KOPT-K1 (cell line): ENCODE measurements around the gene HDGFL2.

Experiments
- H3K27ac ChIP-seq: fragments of 200-600 bp; sonication (generic); 2 replicates; pipeline ENCODE4 v1.5.1; 2016; ENCODE audit warnings: antibody characterized with exemption, mild to moderate bottlenecking, low read depth, low read length; ENCODE audit not compliant: poor library complexity, severe bottlenecking
- H3K36me3 ChIP-seq: fragments of 200-600 bp; sonication (generic); 2 replicates; pipeline ENCODE4 v1.5.1; 2017; ENCODE audit warnings: antibody characterized with exemption, mild to moderate bottlenecking, low read length, moderate library complexity; ENCODE audit not compliant: insufficient read depth
- H3K9me3 ChIP-seq: fragments of 200-600 bp; sonication (generic); 2 replicates; pipeline ENCODE4 v1.5.1; 2017; ENCODE audit warnings: antibody characterized with exemption, low read length, mild to moderate bottlenecking; ENCODE audit not compliant: insufficient read depth, poor library complexity, severe bottlenecking

The HDGFL2 gene

DNA sequence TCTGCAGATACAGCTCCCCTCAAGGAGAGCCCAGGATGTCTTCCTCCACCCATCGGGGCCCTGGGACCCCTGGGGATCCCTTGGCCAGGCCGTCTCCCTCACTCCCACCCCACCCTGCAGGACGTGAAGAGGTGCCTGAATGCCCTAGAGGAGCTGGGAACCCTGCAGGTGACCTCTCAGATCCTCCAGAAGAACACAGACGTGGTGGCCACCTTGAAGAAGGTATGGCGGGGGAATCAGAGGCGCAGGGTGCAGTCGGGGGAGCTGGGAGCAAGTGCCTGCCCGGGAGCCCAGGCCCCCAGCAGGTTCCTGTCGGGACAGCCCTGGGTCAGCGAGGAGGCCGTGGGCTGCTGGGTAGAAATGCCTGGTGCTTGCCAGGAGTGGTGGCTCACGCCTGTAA lies 26.6 kb downstream of the HDGFL2 start:
- Histone ChIP-seq H3K36me3 (peaks cover 92% of the 10 kb centered on the region), H3K27ac (no peak overlapping the region), H3K9me3 (no peaks in the 10 kb centered on the region)

DNA sequence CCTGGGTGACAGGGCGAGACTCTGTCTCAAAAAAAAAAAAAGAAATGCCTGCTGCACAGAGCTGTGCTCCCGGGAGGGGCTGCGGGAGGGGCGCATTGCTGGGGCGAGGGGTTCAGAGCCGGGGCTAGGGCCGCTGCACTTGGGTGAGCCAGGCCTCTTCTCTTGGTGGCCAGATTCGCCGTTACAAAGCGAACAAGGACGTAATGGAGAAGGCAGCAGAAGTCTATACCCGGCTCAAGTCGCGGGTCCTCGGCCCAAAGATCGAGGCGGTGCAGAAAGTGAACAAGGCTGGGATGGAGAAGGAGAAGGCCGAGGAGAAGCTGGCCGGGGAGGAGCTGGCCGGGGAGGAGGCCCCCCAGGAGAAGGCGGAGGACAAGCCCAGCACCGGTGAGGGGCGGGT lies 27.2 kb downstream of the HDGFL2 start:
- peaks cover 86% of the 10 kb centered on the region for H3K36me3 ChIP-seq
- H3K27ac ChIP-seq = no peak overlapping the region
- H3K9me3 ChIP-seq = no peaks in the 10 kb centered on the region

GRCh38 chr19:4499855-4500254 lies 27.8 kb downstream of the HDGFL2 start:
- peaks cover 86% of the 10 kb centered on the region for H3K36me3 ChIP-seq
- H3K27ac ChIP-seq = no peak overlapping the region
- no peaks in the 10 kb centered on the region for H3K9me3 ChIP-seq

DNA sequence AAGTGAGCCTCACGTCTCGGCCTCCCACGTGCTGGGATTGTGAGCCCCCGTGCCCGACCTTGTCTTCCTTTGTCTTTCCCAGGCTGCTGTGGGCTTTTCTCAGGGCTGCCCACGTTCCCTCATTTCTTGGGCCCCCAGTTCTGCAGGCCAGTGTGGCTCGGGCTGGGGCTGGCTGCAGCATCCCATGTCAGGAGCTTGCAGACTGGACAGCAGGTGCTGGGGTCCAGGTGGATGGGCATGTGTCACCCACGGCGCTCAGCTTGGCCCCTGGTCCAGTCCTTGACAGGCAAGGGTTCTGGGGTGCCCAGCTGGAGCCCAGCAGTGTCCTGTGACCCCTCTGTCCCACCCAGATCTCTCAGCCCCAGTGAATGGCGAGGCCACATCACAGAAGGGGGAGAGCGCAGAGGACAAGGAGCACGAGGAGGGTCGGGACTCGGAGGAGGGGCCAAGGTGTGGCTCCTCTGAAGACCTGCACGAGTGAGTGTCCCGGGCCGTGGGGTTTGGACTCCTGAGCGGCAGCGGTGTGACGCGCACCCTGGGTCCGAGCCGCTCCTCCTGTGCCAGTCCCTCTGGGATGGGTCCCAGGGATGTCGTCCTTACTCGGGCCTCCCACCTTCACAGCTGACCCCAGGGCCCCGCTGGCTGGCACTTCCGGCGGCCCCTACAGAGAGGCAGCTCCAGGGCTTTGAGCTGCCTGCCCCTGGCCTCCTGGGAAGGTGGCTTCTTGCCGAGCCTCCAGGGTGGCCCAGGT lies 28.9 kb downstream of the HDGFL2 start:
- no peak overlapping the region for H3K27ac ChIP-seq
- H3K9me3 ChIP-seq = no peaks in the 10 kb centered on the region
- H3K36me3 ChIP-seq = peaks cover 87% of the 10 kb centered on the region

- Histone ChIP-seq H3K9me3 (no peaks in the 10 kb centered on the region), H3K36me3 (peaks cover 87% of the 10 kb centered on the region), H3K27ac (no peak overlapping the region)
These were observed 29.6 kb downstream of the HDGFL2 start for GRCh38 chr19:4501691-4502090.

DNA sequence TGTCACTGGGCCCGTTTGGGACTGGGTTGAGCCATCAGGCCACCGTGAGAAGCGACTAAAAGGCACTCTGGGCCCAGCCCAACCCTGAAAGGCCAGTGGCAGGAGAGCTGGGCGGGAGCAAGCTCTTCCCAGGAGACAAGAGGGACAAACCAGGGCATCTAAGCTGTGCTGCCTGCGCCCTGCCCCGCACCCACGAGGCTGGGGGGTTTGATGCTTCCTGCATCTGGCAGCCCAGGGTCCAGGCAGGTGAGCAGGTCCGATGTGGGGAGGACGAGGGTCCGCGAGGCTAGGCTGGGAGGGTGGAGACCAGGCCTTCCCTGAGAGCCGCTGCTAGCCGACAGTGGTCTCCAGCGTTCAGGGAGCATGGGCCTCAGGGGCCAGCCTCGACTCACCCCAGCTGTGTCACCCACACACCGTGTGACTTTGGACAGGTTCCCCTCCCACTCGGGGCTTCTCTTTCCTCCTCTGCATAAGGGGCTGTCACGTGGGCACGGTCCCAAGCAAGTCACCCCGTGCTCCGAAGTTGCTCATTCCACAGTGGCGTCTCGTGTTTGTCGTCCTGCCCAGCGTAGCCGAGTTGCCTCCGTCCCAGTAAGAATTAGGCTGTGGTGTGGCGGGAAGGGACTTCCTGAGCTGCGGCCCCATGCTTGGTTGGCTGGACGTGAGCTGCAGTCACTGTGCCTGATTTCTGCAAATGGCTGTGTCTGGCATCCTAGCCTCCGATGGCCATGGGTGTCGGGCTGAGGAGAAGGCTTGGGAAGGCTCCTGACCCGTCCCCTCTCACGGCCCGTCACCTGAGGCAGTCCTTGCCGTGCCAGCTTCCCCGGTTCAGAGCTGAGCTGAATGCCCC lies 30.4 kb downstream of the HDGFL2 start:
- no peaks in the 10 kb centered on the region for H3K9me3 ChIP-seq
- H3K27ac ChIP-seq = no peak overlapping the region
- peaks cover 78% of the 10 kb centered on the region for H3K36me3 ChIP-seq

GRCh38 chr19:4503132-4503824 lies 31.2 kb downstream of the HDGFL2 start:
- Histone ChIP-seq H3K27ac (no peak overlapping the region), H3K9me3 (no peaks in the 10 kb centered on the region), H3K36me3 (peaks cover 71% of the 10 kb centered on the region)

DNA sequence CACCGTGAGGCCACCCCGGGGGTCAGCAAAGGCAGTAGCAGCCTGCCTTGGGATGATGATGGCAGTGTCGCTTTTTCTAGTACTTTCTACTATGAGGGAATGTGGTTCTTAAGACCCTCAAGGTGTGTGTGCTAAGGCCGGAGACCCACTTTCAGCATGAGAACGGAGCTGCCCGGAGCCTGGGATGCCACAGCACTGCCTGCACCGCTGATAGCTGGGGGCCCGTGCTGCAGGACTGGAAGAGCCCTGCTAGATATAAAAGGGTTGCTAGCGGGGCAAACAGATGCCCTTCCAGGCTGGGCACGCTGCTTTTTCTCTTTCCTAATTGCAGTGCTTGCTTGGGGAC lies 31.7 kb downstream of the HDGFL2 start:
- no peaks in the 10 kb centered on the region for H3K9me3 ChIP-seq
- peaks cover 66% of the 10 kb centered on the region for H3K36me3 ChIP-seq
- no peak overlapping the region for H3K27ac ChIP-seq

- H3K36me3 ChIP-seq = peaks cover 63% of the 10 kb centered on the region
- H3K9me3 ChIP-seq = no peaks in the 10 kb centered on the region
- H3K27ac ChIP-seq = no peak overlapping the region
These were observed 32.2 kb downstream of the HDGFL2 start for GRCh38 chr19:4504297-4504701.

GRCh38 chr19:4504891-4505569 lies 32.9 kb downstream of the HDGFL2 start:
- Histone ChIP-seq H3K27ac (no peak overlapping the region), H3K9me3 (no peaks in the 10 kb centered on the region), H3K36me3 (peaks cover 56% of the 10 kb centered on the region)

DNA sequence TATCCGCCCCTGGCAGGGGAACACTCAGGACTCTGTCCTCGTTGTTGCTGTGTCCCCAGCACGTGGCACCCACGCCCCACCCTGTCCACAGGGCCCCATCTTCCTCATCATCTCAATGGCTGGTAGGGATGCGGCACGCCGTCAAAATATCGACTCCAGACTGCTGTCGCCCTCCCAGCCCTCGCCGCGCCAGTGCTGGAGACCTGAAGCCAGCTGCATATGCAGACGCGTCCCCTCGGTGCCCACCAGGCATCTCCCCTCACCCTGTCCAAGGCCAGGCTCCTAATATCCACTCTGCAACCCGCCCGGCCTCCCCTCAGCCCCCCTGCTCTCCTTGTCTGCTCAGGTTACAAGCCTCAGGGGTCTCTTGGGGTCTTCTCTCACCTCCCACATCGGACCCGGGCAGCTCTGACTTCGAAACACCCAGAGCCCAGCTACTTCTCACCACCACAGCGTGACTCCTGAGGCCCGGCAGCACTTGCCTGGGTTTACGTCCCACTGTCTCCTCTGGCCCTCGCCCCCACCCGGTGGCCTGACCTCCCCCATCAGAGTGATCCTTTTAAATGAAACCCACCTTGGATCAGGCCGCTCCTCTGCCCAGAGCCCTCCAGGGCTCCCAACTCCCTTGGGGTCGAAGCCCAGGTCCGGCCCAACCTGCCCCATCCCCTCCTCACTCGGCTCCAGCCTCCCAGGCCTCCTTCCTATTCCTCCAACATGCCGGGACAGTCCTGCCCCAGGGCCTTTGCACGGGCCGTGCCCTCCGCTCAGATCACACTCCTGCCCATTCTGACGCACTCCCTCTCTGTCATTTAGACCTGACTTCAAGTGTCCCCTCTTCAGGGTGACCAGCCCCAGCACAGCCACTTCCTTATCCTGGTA lies 33.7 kb downstream of the HDGFL2 start:
- Histone ChIP-seq H3K27ac (no peak overlapping the region), H3K36me3 (peaks cover 48% of the 10 kb centered on the region), H3K9me3 (no peaks in the 10 kb centered on the region)

GRCh38 chr19:4506449-4507149 lies 34.5 kb downstream of the HDGFL2 start:
- Histone ChIP-seq H3K9me3 (no peaks in the 10 kb centered on the region), H3K27ac (no peak overlapping the region), H3K36me3 (peaks cover 40% of the 10 kb centered on the region; the same call in 1 of the 2 replicates)

GRCh38 chr19:4507150-4507452 lies 35.0 kb downstream of the HDGFL2 start:
- no peak overlapping the region for H3K27ac ChIP-seq

DNA sequence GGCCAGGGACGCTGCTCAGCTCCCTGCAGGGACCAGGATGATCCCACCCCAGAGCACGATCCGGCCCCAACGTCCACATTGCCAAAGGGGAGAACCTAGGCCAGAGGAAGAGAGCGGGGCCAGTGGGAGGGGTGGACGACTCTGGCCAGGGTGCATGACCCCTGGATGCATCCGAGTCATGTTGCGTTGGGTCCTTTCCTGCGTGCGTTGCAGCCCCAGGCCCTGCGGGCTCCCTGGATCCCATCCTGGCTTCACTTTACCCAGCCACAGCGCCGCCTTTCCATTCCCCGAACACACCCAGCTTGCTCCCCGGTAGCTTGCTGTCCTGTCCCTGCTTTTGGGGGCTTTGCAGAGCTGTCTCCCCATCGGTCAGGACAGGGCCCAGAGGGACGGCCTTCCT lies 35.7 kb downstream of the HDGFL2 start:
- H3K36me3 ChIP-seq = peaks cover 28% of the 10 kb centered on the region; the same call in 1 of the 2 replicates
- no peak overlapping the region for H3K27ac ChIP-seq
- H3K9me3 ChIP-seq = no peaks in the 10 kb centered on the region

More at GRCh38 chr19:4507150-4507452, 35.0 kb downstream of the HDGFL2 start:
- Histone ChIP-seq H3K9me3 (no peaks in the 10 kb centered on the region), H3K36me3 (peaks cover 35% of the 10 kb centered on the region; the same call in 1 of the 2 replicates)
